KMS-11 (cell line): ENCODE measurements around the gene TTC39C.
"Not testable (repeated sequence)": the region's sequence is repeated elsewhere in the genome, so short reads cannot be mapped to it uniquely, and the experiment has no call there.

Experiments used
- H2AFZ ChIP-seq: fragments of 200-600 bp; sonication (generic); 2 replicates; pipeline ENCODE4 v1.6.1; 2016; ENCODE audit warnings: antibody characterized with exemption, mixed run types, low read depth
- H3K27ac ChIP-seq: fragments of 200-600 bp; sonication (generic); 2 replicates; pipeline ENCODE4 v1.6.1; 2016; ENCODE audit warnings: mild to moderate bottlenecking, mixed run types
- H3K27me3 ChIP-seq: fragments of 200-600 bp; sonication (generic); 2 replicates; pipeline ENCODE4 v1.6.1; 2017; ENCODE audit warnings: mild to moderate bottlenecking, low read depth, mixed run types, moderate library complexity; ENCODE audit not compliant: insufficient read depth
- H3K36me3 ChIP-seq: fragments of 200-600 bp; sonication (generic); 2 replicates; pipeline ENCODE4 v1.6.1; 2017; ENCODE audit warnings: mild to moderate bottlenecking, mixed run types; ENCODE audit not compliant: insufficient read depth
- H3K4me1 ChIP-seq: fragments of 200-600 bp; sonication (generic); 2 replicates; pipeline ENCODE4 v1.6.1; 2016; ENCODE audit warnings: mild to moderate bottlenecking, low read depth, mixed run types; ENCODE audit not compliant: poor library complexity, severe bottlenecking
- H3K4me2 ChIP-seq: fragments of 200-600 bp; sonication (generic); 2 replicates; pipeline ENCODE4 v1.7.0; 2016; ENCODE audit warnings: mild to moderate bottlenecking, mixed run types
- H3K4me3 ChIP-seq: fragments of 200-600 bp; sonication (generic); IDR thresholded peaks from 2 replicates; pipeline ENCODE4 v1.6.1; 2017; ENCODE audit warnings: low read depth, low read length, mixed read lengths; ENCODE audit not compliant: insufficient read depth
- H3K79me2 ChIP-seq: fragments of 200-600 bp; sonication (generic); 2 replicates; pipeline ENCODE4 v1.6.1; 2016; ENCODE audit warnings: low read depth, mixed run types; ENCODE audit not compliant: insufficient read depth
- H3K9ac ChIP-seq: fragments of 200-600 bp; sonication (generic); 2 replicates; pipeline ENCODE4 v1.6.1; 2016; ENCODE audit warnings: mild to moderate bottlenecking, mixed run types
- H4K20me1 ChIP-seq: fragments of 200-600 bp; sonication (generic); 2 replicates; pipeline ENCODE4 v1.6.1; 2016; ENCODE audit warnings: mild to moderate bottlenecking, mixed run types; ENCODE audit not compliant: insufficient read depth
- TF ChIP-seq, protein P1 (sequence below): fragments of 200-600 bp; sonication (generic); conservative IDR thresholded peaks from 2 replicates; pipeline ENCODE4 v1.6.1; 2017; ENCODE audit warnings: low read depth, mild to moderate bottlenecking, antibody characterized with exemption, low read length, moderate library complexity, mixed read lengths

Gene TTC39C

DNA sequence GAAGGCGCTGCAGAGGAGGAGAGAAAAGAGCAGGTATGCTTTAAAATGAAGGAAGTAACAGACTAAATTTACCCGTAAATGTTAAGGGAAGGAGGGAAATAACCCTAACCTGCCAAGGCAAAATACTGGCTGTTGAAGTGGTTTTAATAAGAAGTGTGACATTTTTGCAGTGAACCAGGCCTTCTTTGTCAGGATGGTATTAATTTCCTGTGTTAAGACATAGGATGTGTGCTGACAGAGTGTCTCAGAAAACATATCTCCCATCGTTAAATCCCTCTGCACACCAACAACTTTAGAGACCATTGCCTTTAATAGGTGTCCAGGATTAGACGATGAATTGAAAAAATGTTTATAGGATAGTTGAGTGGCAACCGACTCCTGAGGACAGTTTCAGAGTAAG, 9.9 kb downstream of the TTC39C start:
- Histone ChIP-seq H3K4me1 (peaks cover 41% of the 10 kb centered on the region), H3K9ac (no peak overlapping the region), H3K27ac (no peak overlapping the region), H2AFZ (no peak overlapping the region), H3K4me3 (no peak overlapping the region), H3K27me3 (no peaks in the 10 kb centered on the region), H3K36me3 (no peaks in the 10 kb centered on the region), H3K79me2 (no peaks in the 10 kb centered on the region), H4K20me1 (no peaks in the 10 kb centered on the region), H3K4me2 (no peak overlapping the region)
- TF ChIP-seq, protein P1, sequence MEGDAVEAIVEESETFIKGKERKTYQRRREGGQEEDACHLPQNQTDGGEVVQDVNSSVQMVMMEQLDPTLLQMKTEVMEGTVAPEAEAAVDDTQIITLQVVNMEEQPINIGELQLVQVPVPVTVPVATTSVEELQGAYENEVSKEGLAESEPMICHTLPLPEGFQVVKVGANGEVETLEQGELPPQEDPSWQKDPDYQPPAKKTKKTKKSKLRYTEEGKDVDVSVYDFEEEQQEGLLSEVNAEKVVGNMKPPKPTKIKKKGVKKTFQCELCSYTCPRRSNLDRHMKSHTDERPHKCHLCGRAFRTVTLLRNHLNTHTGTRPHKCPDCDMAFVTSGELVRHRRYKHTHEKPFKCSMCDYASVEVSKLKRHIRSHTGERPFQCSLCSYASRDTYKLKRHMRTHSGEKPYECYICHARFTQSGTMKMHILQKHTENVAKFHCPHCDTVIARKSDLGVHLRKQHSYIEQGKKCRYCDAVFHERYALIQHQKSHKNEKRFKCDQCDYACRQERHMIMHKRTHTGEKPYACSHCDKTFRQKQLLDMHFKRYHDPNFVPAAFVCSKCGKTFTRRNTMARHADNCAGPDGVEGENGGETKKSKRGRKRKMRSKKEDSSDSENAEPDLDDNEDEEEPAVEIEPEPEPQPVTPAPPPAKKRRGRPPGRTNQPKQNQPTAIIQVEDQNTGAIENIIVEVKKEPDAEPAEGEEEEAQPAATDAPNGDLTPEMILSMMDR = no peak

DNA sequence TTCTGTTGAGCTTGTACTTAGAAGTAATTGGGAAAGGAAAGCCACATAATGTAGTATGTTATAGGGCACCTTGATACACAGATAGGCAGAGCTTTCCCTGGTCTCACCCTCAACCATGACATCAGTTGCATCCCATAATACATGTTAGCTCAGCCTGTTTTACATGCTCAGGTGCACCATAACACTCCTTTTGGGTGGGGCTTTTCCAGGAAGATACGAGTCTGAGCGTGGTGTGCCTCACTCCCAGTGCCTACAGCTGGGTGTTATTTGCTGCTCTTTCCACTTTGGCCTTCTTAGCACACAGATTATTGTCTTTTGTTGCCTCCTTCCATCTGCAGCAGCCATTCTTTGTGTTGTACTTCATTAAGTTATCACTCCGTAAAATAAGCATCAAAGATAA, 11.9 kb downstream of the TTC39C start:
- H3K79me2 ChIP-seq = no peaks in the 10 kb centered on the region
- H4K20me1 ChIP-seq = no peaks in the 10 kb centered on the region
- no peak overlapping the region for H3K27ac ChIP-seq
- H3K9ac ChIP-seq = no peak overlapping the region
- H3K27me3 ChIP-seq = no peaks in the 10 kb centered on the region
- peaks cover 25% of the 10 kb centered on the region for H3K4me1 ChIP-seq
- TF ChIP-seq, protein P1 = no peak
- H2AFZ ChIP-seq = no peak overlapping the region
- H3K4me2 ChIP-seq = no peak overlapping the region
- H3K36me3 ChIP-seq = no peaks in the 10 kb centered on the region
- no peak overlapping the region for H3K4me3 ChIP-seq

DNA sequence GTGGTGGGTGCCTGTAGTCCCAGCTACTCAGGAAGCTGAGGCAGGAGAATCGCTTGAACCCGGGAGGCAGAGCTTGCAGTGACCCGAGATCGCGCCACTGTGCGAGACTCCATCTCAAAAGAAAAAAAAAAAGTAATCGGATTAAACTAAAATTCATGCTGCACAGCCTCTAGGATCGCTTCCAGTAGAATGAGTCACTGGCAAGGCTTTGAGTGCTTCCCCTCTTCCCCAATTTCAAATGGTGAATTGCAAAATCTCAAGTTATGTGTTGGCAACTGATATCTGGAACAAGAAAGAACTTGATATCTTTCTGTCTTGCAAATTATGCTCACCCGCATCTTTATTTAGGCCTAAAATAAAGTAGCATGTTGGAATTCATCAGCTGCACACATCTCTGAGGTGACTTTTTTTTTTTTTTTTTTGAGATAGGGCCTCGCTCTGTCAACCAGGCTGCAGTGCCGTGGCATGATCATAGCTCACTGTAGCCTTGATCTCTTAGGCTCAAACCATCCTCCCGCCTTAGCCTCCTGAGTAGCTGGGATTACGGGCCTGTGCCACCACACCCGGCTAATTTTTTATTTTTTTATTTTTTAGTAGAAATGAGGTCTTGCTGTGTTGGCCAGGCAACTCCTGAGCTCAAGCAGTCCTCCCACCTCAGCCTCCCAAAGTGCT, 12.7 kb downstream of the TTC39C start:
- H3K27ac ChIP-seq = no peak overlapping the region
- no peaks in the 10 kb centered on the region for H4K20me1 ChIP-seq
- H3K4me3 ChIP-seq = no peak overlapping the region
- H3K27me3 ChIP-seq = no peaks in the 10 kb centered on the region
- H3K79me2 ChIP-seq = no peaks in the 10 kb centered on the region
- TF ChIP-seq, protein P1 = no peak
- no peak overlapping the region for H2AFZ ChIP-seq
- no peak overlapping the region for H3K9ac ChIP-seq
- H3K4me1 ChIP-seq = peaks cover 25% of the 10 kb centered on the region
- H3K4me2 ChIP-seq = no peak overlapping the region
- H3K36me3 ChIP-seq = no peaks in the 10 kb centered on the region

DNA sequence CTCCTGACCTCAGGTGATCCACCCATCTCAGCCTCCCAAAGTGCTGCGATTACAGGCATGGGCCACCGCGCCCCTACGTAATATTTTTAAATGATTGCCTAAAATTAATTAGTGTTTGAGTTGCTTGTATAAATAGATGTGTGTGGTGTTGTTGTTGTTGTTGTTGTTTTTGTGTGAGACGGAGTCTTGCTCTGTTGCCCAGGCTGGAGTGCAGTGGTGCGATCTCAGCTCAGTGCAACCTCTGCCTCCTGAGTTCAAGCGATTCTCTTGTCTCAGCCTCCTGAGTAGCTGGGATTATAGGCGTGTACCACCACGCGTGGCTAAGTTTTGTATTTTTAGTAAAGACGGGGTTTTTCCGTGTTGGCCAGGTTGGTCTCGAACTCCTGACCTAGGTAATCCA, 14.4 kb downstream of the TTC39C start:
- H3K4me2 ChIP-seq, H2AFZ ChIP-seq, H3K4me3 ChIP-seq, H3K79me2 ChIP-seq, H3K27me3 ChIP-seq, H3K27ac ChIP-seq, H4K20me1 ChIP-seq, H3K9ac ChIP-seq, H3K36me3 ChIP-seq: not testable (repeated sequence)
- peaks cover 28% of the 10 kb centered on the region for H3K4me1 ChIP-seq

DNA sequence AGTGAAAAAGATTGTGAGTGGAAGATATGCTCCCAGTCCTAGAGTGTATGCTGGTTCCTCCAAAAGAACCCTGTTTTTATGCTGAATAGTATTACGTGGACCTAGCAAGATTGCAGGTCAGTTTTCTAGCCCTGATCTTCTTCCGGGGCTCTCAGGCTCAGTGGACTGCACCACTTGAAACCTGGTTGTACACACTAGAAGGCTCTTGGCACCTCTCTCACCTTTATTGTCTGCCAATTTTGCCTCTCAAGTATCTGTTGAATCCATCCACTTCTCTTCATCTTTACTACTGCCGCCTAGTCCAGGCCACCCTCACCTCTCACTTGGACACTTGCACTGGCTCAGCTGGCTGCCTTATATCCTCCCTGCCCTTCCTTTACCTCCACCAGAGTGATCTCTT, 16.8 kb downstream of the TTC39C start:
- Histone ChIP-seq H3K4me2 (no peak overlapping the region), H3K4me3 (no peak overlapping the region), H3K4me1 (peaks cover 39% of the 10 kb centered on the region), H3K79me2 (no peaks in the 10 kb centered on the region), H3K27me3 (no peaks in the 10 kb centered on the region), H3K36me3 (no peaks in the 10 kb centered on the region), H2AFZ (no peak overlapping the region), H4K20me1 (no peaks in the 10 kb centered on the region), H3K27ac (no peak overlapping the region), H3K9ac (no peak overlapping the region)
- TF ChIP-seq, protein P1 = no peak
